Osteoblast (primary cell): ENCODE measurements around the gene RTEL1. TPM values are rescaled to one million over a fixed set of nuclear protein-coding genes. Genes with fewer than 3 reads are reported as not detected.

Experiments
- DNase-seq: peaks from one replicate; pipeline ENCODE4 v3.0.0; 2011; ENCODE audit warnings: low spot score, mixed read lengths; ENCODE audit not compliant: insufficient read length; ENCODE audit errors: missing footprints
- H2AFZ ChIP-seq: 2 replicates; pipeline ENCODE4 v1.6.0; 2011; ENCODE audit warnings: mild to moderate bottlenecking, low read length
- H3K27ac ChIP-seq: 2 replicates; pipeline ENCODE4 v1.5.1; 2011; ENCODE audit warnings: mild to moderate bottlenecking, low read depth, low read length, moderate library complexity
- H3K27me3 ChIP-seq: 2 replicates; pipeline ENCODE4 v1.6.0; 2012; ENCODE audit warnings: mild to moderate bottlenecking, control low read depth, inconsistent platforms, low read length, moderate library complexity; ENCODE audit not compliant: insufficient read depth
- H3K36me3 ChIP-seq: 2 replicates; pipeline ENCODE4 v1.5.1; 2011; ENCODE audit warnings: mild to moderate bottlenecking, low read length, control low read depth, moderate library complexity; ENCODE audit not compliant: insufficient read depth
- H3K4me1 ChIP-seq: 2 replicates; pipeline ENCODE4 v1.5.1; 2011; ENCODE audit warnings: mild to moderate bottlenecking, low read length, control low read depth, moderate library complexity; ENCODE audit not compliant: insufficient read depth
- H3K4me2 ChIP-seq: 2 replicates; pipeline ENCODE4 v1.6.0; 2011; ENCODE audit warnings: mild to moderate bottlenecking, low read length; ENCODE audit not compliant: insufficient read depth
- H3K4me3 ChIP-seq: fragments of 200-600 bp; sonication (generic); 3 replicates; pipeline ENCODE4 v1.5.1; 2012; ENCODE audit warnings: mild to moderate bottlenecking, low read length, inconsistent platforms; ENCODE audit not compliant: insufficient read depth
- H3K79me2 ChIP-seq: 2 replicates; pipeline ENCODE4 v1.6.0; 2012; ENCODE audit warnings: mild to moderate bottlenecking, low read length, control low read depth, inconsistent platforms; ENCODE audit not compliant: insufficient read depth
- H3K9me3 ChIP-seq: 2 replicates; pipeline ENCODE4 v1.5.1; 2011; ENCODE audit warnings: low read depth, low read length, control low read depth
- H4K20me1 ChIP-seq: 2 replicates; pipeline ENCODE4 v1.6.0; 2012; ENCODE audit warnings: mild to moderate bottlenecking, low read length, control low read depth; ENCODE audit not compliant: insufficient read depth
- CTCF ChIP-seq: IDR thresholded peaks from 2 replicates; pipeline ENCODE4 v1.5.1; 2011; ENCODE audit warnings: mild to moderate bottlenecking, low read depth, low read length, moderate library complexity; ENCODE audit errors: extremely low read depth
- total RNA-seq: library from RNA; depleted of rRNA; stranded (reverse); fragments of >200 nt; gene quantifications from 2 replicates; pipeline ENCODE4 v1.2.3, GENCODE V29; 2012

RTEL1 gene
- total RNA-seq, 1 donor: 10.9 TPM

- no peaks in the 10 kb centered on the region for H3K9me3 ChIP-seq
- no peak overlapping the region for H3K27ac ChIP-seq
- peak; percentile 62 for DNase-seq
- no peaks in the 10 kb centered on the region for H3K27me3 ChIP-seq
- TF ChIP-seq CTCF: no peak
- no peak overlapping the region for H3K4me2 ChIP-seq
- peaks cover 49% of the 10 kb centered on the region for H3K79me2 ChIP-seq
- no peak overlapping the region for H2AFZ ChIP-seq
- peaks cover 42% of the 10 kb centered on the region for H3K36me3 ChIP-seq
- no peak overlapping the region for H3K4me3 ChIP-seq
- peaks cover 14% of the 10 kb centered on the region for H3K4me1 ChIP-seq
- no peaks in the 10 kb centered on the region for H4K20me1 ChIP-seq
Observed at GRCh38 chr20:63661959-63662812, 4.1 kb downstream of the RTEL1 start.

- Histone ChIP-seq H2AFZ (no peak overlapping the region), H3K79me2 (peaks cover 49% of the 10 kb centered on the region), H3K4me2 (no peak overlapping the region), H4K20me1 (no peaks in the 10 kb centered on the region), H3K9me3 (no peaks in the 10 kb centered on the region), H3K27me3 (no peaks in the 10 kb centered on the region), H3K4me1 (peaks cover 8% of the 10 kb centered on the region), H3K27ac (no peak overlapping the region), H3K36me3 (peaks cover 47% of the 10 kb centered on the region), H3K4me3 (no peak overlapping the region)
- no peak for TF ChIP-seq CTCF
- no peak for DNase-seq
Observed at GRCh38 chr20:63662813-63663189, 4.7 kb downstream of the RTEL1 start.

GRCh38 chr20:63663332-63664066, 5.4 kb downstream of the RTEL1 start:
- Histone ChIP-seq H2AFZ (no peak overlapping the region), H4K20me1 (no peaks in the 10 kb centered on the region), H3K9me3 (no peaks in the 10 kb centered on the region), H3K27ac (no peak overlapping the region), H3K4me2 (no peak overlapping the region), H3K4me3 (no peak overlapping the region), H3K36me3 (peaks cover 49% of the 10 kb centered on the region), H3K79me2 (peaks cover 49% of the 10 kb centered on the region), H3K27me3 (no peaks in the 10 kb centered on the region), H3K4me1 (peaks cover 8% of the 10 kb centered on the region)
- no peak for DNase-seq
- TF ChIP-seq CTCF: no peak
